ENCODE measurements around the gene C5orf58. TPM values are rescaled to one million over a fixed set of nuclear protein-coding genes. Genes with fewer than 3 reads are reported as not detected.

Gene C5orf58
- total RNA-seq, 1 donor from 2014 or later: not detected

GRCh38 chr5:170250810-170251317 is 18.1 kb downstream of the C5orf58 start:
- Mint-ChIP-seq H3K4me1 (ENCODE audit: low read depth) (peaks cover 40% of the 10 kb centered on the region), H3K4me3 (no peak overlapping the region), H3K9me3 (peaks cover 1% of the 10 kb centered on the region), H3K27ac (peak overlapping the region; percentile 40), H3K36me3 (ENCODE audit: low read depth) (peaks cover 91% of the 10 kb centered on the region), H3K27me3 (ENCODE audit: insufficient read depth) (no peaks in the 10 kb centered on the region)
- intact Hi-C loops (cut with micrococcal nuclease): no loop called here
- DNase-seq (ENCODE audit: low spot score): no peak

- Mint-ChIP-seq H3K27me3 (ENCODE audit: insufficient read depth) (no peaks in the 10 kb centered on the region), H3K4me1 (ENCODE audit: low read depth) (peaks cover 46% of the 10 kb centered on the region), H3K27ac (peak overlapping the region; percentile 25), H3K9me3 (no peaks in the 10 kb centered on the region), H3K4me3 (no peak overlapping the region), H3K36me3 (ENCODE audit: low read depth) (peaks cover 92% of the 10 kb centered on the region)
- intact Hi-C loops (cut with micrococcal nuclease): no loop called here
- no peak for DNase-seq (ENCODE audit: low spot score)
Measured at GRCh38 chr5:170251462-170251861, 18.7 kb downstream of the C5orf58 start.

DNA sequence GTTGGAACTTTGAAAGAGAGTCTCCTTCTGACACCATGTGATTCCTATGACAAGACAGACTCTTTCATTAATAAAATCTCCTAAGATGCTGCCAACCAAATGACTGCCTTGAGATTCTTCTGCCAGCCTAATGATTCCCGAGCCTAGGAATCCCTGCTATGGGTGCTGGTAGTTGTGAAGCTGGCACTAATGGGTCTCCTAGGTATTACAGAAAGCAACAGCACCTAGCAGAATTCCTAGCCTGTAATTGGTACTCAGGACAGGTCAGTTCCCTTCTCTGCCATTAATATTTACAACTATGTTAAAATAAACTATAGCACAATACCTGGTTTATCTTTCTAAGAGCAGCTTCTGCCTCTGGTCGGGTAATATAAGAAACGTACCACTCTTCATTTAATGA is 19.3 kb downstream of the C5orf58 start:
- no peaks in the 10 kb centered on the region for H3K27me3 Mint-ChIP-seq (ENCODE audit: insufficient read depth)
- no peak overlapping the region for H3K27ac Mint-ChIP-seq
- no peak overlapping the region for H3K4me3 Mint-ChIP-seq
- H3K4me1 Mint-ChIP-seq (ENCODE audit: low read depth): peaks cover 52% of the 10 kb centered on the region
- no peak for DNase-seq (ENCODE audit: low spot score)
- H3K9me3 Mint-ChIP-seq: no peaks in the 10 kb centered on the region
- peaks cover 91% of the 10 kb centered on the region for H3K36me3 Mint-ChIP-seq (ENCODE audit: low read depth)
- intact Hi-C loops (cut with micrococcal nuclease): loop anchor here (2.0 kb wide), 1 partner anchor 15 kb away; no protein-coding TSS in a partner anchor

DNA sequence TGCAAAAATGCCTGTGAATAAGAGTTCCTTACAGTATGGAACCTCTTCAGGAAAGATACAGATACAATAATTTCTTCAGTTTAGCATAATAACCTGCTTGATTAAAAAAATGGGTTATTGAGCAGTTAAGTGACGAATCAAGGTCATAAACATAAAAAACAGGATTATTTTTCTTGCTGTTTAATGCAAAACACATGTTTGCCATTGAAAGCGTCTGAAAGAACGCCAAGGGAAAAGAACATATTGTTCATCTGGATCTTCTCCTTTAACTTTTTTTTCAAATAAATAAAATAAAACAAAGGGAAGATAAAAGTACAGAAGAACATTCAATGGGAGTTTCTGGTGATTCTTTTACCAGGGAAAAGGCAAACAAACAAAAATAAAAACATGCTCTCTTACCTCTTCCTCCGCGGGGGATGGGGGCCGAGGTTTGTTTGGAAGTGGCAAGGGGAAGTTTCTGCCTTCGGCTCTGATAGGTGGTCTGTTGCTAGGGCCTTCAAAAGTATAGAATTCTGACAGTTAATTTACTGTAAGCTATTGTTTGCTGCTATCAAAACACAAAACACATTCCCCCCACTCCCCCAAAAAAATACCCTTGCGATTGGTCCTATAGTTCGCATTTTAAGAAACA is 20.1 kb downstream of the C5orf58 start:
- H3K9me3 Mint-ChIP-seq: no peaks in the 10 kb centered on the region
- intact Hi-C loops (cut with micrococcal nuclease): loop anchor here (2.0 kb wide), 1 partner anchor 16 kb away; no protein-coding TSS in a partner anchor
- no peaks in the 10 kb centered on the region for H3K27me3 Mint-ChIP-seq (ENCODE audit: insufficient read depth)
- no peak overlapping the region for H3K4me3 Mint-ChIP-seq
- H3K27ac Mint-ChIP-seq: no peak overlapping the region
- H3K4me1 Mint-ChIP-seq (ENCODE audit: low read depth): peaks cover 60% of the 10 kb centered on the region
- no peak for DNase-seq (ENCODE audit: low spot score)
- H3K36me3 Mint-ChIP-seq (ENCODE audit: low read depth): peaks cover 90% of the 10 kb centered on the region

DNA sequence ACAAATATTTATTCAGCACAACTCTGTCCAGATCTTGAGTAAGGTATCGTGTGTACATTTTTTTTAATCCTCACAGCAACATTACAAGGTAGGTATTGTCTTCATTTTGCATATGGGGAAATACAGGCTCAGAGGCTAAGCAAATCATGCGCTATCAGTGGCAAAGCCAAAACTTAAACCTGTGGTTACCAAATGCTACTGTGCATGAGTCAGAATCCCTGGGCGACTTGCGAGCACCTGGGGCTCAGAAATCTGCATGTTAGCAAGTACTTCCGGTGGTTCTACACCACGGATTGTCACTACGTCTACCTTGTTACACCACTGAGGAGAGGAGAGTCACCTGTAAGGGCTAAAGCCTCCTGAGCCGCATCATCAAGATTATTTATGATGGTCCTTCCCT is 21.3 kb downstream of the C5orf58 start:
- H3K27me3 Mint-ChIP-seq (ENCODE audit: insufficient read depth): no peaks in the 10 kb centered on the region
- DNase-seq (ENCODE audit: low spot score): peak; percentile 68
- no peaks in the 10 kb centered on the region for H3K9me3 Mint-ChIP-seq
- intact Hi-C loops (cut with micrococcal nuclease): loop anchor here (1.0 to 2.0 kb wide), 4 partner anchors 13 to 77 kb away; no protein-coding TSS in a partner anchor
- peak overlapping the region; percentile 13 for H3K4me3 Mint-ChIP-seq
- H3K27ac Mint-ChIP-seq: peak overlapping the region; percentile 66
- peaks cover 87% of the 10 kb centered on the region for H3K36me3 Mint-ChIP-seq (ENCODE audit: low read depth)
- peaks cover 63% of the 10 kb centered on the region for H3K4me1 Mint-ChIP-seq (ENCODE audit: low read depth)

- DNase-seq (ENCODE audit: low spot score): no peak
- Mint-ChIP-seq H3K36me3 (ENCODE audit: low read depth) (peaks cover 88% of the 10 kb centered on the region), H3K9me3 (no peaks in the 10 kb centered on the region), H3K4me1 (ENCODE audit: low read depth) (peaks cover 74% of the 10 kb centered on the region), H3K27ac (peak overlapping the region; percentile 74), H3K4me3 (no peak overlapping the region), H3K27me3 (ENCODE audit: insufficient read depth) (no peaks in the 10 kb centered on the region)
- intact Hi-C loops (cut with micrococcal nuclease): no loop called here
Measured at GRCh38 chr5:170256571-170256970, 23.8 kb downstream of the C5orf58 start.

GRCh38 chr5:170257370-170257769 is 24.6 kb downstream of the C5orf58 start:
- no peak for DNase-seq (ENCODE audit: low spot score)
- intact Hi-C loops (cut with micrococcal nuclease): no loop called here
- H3K4me3 Mint-ChIP-seq: no peak overlapping the region
- peaks cover 88% of the 10 kb centered on the region for H3K36me3 Mint-ChIP-seq (ENCODE audit: low read depth)
- no peaks in the 10 kb centered on the region for H3K27me3 Mint-ChIP-seq (ENCODE audit: insufficient read depth)
- H3K27ac Mint-ChIP-seq: peak overlapping the region; percentile 74
- peaks cover 82% of the 10 kb centered on the region for H3K4me1 Mint-ChIP-seq (ENCODE audit: low read depth)
- H3K9me3 Mint-ChIP-seq: no peaks in the 10 kb centered on the region

DNA sequence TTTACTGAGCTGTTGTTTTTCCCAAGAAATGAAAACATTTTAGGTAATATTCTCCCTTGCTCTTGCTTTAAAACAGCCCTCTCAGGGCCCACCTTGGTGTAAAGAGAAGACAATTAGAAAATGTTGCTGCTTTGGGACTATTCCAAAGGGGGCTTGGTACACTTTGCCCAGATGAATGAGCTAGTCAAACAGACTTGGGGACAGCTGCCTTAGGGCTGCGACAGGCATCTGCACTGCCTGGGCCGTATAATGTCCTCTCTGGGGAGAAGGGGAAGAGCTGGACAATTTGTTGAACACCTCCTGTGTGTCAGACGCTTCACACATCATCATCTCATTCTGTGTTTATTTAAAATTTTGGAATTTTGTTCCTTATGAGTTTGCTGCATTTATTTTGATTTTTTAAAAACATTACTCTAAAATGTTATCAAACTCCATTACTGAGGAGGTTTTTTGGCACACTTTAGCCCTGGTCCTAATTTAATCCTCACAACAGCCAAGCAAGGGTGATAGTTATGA is 28.8 kb downstream of the C5orf58 start:
- no peak for DNase-seq (ENCODE audit: low spot score)
- Mint-ChIP-seq H3K27ac (peak overlapping the region; percentile 85), H3K27me3 (ENCODE audit: insufficient read depth) (no peaks in the 10 kb centered on the region), H3K4me1 (ENCODE audit: low read depth) (peaks cover 87% of the 10 kb centered on the region), H3K9me3 (no peaks in the 10 kb centered on the region), H3K4me3 (peak overlapping the region; percentile 65), H3K36me3 (ENCODE audit: low read depth) (peaks cover 81% of the 10 kb centered on the region)
- intact Hi-C loops (cut with micrococcal nuclease): loop anchor here (2.0 kb wide), 1 partner anchor 17 kb away; no protein-coding TSS in a partner anchor

DNA sequence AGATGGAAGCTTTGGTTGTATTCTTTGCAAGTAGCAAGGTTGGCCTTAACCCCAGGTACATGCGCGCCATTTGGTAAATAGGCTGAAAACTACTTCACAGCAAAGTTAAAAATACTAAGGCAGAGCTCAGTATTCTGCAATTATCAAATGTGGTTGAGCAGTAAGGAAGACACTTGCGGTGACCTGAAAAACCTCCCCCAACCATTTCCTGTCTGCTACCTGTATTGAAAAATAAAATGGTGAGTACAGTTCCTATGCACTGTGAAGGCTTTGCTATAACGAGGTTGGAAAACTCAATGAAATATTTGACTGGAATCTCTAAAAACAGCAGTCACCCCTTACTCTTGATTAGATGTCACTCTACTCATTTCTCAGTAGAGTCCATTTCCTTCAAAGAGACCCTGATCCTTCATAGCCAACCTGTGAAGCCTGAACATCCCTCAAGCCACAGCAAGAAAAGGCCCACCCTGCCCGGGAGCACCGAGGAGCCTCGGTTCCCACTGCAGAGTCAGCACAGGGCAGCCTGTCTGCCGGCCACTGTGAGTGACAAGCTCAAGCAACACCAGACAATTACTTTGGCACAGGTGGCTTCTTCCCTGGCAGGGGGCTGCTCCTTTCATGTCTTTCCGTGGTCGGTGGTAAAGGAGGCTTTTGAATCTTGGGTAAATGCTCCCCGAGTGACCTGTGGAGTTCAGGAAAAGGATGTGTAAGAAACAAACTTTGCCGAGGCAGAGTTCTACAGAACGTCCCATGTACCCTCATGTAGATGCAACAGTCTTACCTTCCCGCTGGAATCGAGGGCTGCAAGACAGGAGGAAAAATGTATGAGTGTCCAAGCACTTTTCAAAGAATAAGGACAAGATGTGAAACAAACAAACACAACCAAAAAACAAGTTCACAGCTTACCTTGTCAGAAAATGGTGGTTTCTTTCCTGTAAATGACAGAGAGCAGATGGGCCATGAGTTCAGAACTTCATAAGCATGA is 29.6 kb downstream of the C5orf58 start:
- H3K9me3 Mint-ChIP-seq: no peaks in the 10 kb centered on the region
- H3K27ac Mint-ChIP-seq: peak overlapping the region; percentile 85
- peak; percentile 47 for DNase-seq (ENCODE audit: low spot score)
- H3K36me3 Mint-ChIP-seq (ENCODE audit: low read depth): peaks cover 80% of the 10 kb centered on the region
- H3K27me3 Mint-ChIP-seq (ENCODE audit: insufficient read depth): no peaks in the 10 kb centered on the region
- peaks cover 87% of the 10 kb centered on the region for H3K4me1 Mint-ChIP-seq (ENCODE audit: low read depth)
- peak overlapping the region; percentile 64 for H3K4me3 Mint-ChIP-seq
- intact Hi-C loops (cut with micrococcal nuclease): loop anchor here (2.0 kb wide), 1 partner anchor 16 kb away; no protein-coding TSS in a partner anchor

DNA sequence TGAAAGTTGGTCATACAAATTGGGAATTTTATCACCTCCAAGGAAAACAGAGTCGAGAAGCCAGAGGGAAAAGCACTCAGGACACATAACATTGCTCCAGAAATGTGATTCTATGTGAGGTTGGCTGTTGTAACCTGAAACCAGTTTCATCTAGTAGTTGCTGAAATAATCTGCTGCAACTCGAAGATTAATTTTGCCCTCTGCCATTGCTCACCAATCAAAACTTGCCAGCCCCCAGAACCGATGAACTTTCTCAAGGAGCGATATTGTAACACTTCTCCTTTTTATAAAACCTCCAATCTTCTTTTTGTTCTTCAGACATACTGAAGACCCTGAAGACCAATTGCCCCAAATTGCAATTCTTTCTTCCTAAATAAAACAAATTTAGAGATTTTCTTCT is 31.1 kb downstream of the C5orf58 start:
- intact Hi-C loops (cut with micrococcal nuclease): loop anchor here (2.0 kb wide), 1 partner anchor 15 kb away; no protein-coding TSS in a partner anchor
- no peak overlapping the region for H3K4me3 Mint-ChIP-seq
- peak overlapping the region; percentile 55 for H3K27ac Mint-ChIP-seq
- no peaks in the 10 kb centered on the region for H3K9me3 Mint-ChIP-seq
- peaks cover 80% of the 10 kb centered on the region for H3K36me3 Mint-ChIP-seq (ENCODE audit: low read depth)
- no peak for DNase-seq (ENCODE audit: low spot score)
- peaks cover 91% of the 10 kb centered on the region for H3K4me1 Mint-ChIP-seq (ENCODE audit: low read depth)
- H3K27me3 Mint-ChIP-seq (ENCODE audit: insufficient read depth): no peaks in the 10 kb centered on the region

DNA sequence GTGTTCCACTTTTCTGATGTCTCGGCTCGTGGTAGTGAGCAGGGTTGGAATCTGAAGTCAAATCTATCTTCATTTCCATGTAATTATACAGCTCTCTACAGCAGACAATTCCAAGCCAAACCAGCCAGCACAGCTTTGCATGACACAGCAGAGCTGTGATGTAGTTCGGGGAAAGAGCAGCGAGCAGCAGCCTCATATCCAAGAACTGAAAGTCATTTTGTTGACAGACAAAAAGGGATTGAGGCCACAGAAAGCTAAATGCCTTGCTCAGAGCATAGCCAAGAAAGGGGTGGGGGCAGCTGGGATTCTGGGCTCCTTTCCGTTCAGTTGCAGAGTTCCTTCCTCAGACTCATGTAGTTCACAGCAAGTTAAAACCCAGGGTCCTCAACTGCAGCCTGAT is 32.7 kb downstream of the C5orf58 start:
- peak overlapping the region; percentile 52 for H3K27ac Mint-ChIP-seq
- peaks cover 79% of the 10 kb centered on the region for H3K36me3 Mint-ChIP-seq (ENCODE audit: low read depth)
- no peaks in the 10 kb centered on the region for H3K27me3 Mint-ChIP-seq (ENCODE audit: insufficient read depth)

GRCh38 chr5:170266570-170267381 is 34.0 kb downstream of the C5orf58 start:
- no peak for DNase-seq (ENCODE audit: low spot score)
- Mint-ChIP-seq H3K9me3 (no peaks in the 10 kb centered on the region), H3K27me3 (ENCODE audit: insufficient read depth) (no peaks in the 10 kb centered on the region), H3K36me3 (ENCODE audit: low read depth) (peaks cover 80% of the 10 kb centered on the region), H3K4me3 (peak overlapping the region; percentile 77), H3K4me1 (ENCODE audit: low read depth) (peaks cover 93% of the 10 kb centered on the region), H3K27ac (peak overlapping the region; percentile 90)
- intact Hi-C loops (cut with micrococcal nuclease): loop anchor here (1.0 kb wide), 2 partner anchors 12 to 31 kb away; partner anchors contain the start of gene LCP2

More for the DNA sequence above, 32.7 kb downstream of the C5orf58 start:
- DNase-seq (ENCODE audit: low spot score): no peak
- no peaks in the 10 kb centered on the region for H3K9me3 Mint-ChIP-seq
- no peak overlapping the region for H3K4me3 Mint-ChIP-seq
- H3K4me1 Mint-ChIP-seq (ENCODE audit: low read depth): peaks cover 92% of the 10 kb centered on the region
- intact Hi-C loops (cut with micrococcal nuclease): no loop called here
